RWPE1 (cell line): Measurements from ENCODE around the gene CGNL1.
A peak's percentile ranks its signal among the peaks of the same experiment; 100 is the strongest.

Source experiments
- CTCF ChIA-PET: fragments of 350-600 bp; sonication (Branson Sonifier 250); formaldehyde crosslinking; extraction: SDS; loops from one replicate; lab custom pipeline; 2021; lab: Yijun Ruan, JAX
- POLR2A ChIA-PET: fragments of 400-600 bp; formaldehyde crosslinking; extraction: SDS; loops from one replicate; lab custom pipeline; 2020; ENCODE audit warnings: antibody characterized with exemption; ENCODE audit not compliant: low non-redundant PET; lab: Yijun Ruan, JAX
- DNase-seq: peaks from one replicate; pipeline ENCODE4 v3.0.0; 2012; ENCODE audit warnings: low spot score
- H3K27ac ChIP-seq: fragments of 450-650 bp; 2 replicates; pipeline ENCODE4 v1.5.1; 2017
- TF ChIP-seq, protein P1 (sequence below): fragments of 450-650 bp; conservative IDR thresholded peaks from 2 replicates; pipeline ENCODE4 v1.5.1; 2017; ENCODE audit warnings: low read depth, mild to moderate bottlenecking

Gene CGNL1

DNA sequence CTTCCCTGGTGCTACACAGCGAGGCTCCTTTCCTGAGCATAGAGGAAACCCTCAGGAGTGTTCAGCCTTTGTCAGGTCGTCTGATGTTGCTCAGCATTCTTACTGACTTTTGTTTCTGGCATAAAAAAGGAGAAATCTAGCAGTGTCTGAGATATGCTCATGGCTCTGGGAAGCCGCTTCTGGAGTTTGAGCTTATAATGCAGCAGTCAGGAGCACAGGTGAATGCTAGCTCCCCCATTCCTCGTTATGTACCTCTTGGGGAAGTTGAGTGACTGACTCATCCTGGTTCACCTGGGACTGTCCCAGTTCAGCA, 166.2 kb downstream of the CGNL1 start:
- no peak overlapping the region for H3K27ac ChIP-seq
- DNase-seq: no peak
- ChIA-PET CTCF (interaction anchor here (0.6 to 2.2 kb wide), 15 partner anchors 9 to 276 kb away, joined by 3 to 16 read pairs (median 4); no protein-coding TSS in a partner anchor), POLR2A (no interaction called here)
- TF ChIP-seq, protein P1, sequence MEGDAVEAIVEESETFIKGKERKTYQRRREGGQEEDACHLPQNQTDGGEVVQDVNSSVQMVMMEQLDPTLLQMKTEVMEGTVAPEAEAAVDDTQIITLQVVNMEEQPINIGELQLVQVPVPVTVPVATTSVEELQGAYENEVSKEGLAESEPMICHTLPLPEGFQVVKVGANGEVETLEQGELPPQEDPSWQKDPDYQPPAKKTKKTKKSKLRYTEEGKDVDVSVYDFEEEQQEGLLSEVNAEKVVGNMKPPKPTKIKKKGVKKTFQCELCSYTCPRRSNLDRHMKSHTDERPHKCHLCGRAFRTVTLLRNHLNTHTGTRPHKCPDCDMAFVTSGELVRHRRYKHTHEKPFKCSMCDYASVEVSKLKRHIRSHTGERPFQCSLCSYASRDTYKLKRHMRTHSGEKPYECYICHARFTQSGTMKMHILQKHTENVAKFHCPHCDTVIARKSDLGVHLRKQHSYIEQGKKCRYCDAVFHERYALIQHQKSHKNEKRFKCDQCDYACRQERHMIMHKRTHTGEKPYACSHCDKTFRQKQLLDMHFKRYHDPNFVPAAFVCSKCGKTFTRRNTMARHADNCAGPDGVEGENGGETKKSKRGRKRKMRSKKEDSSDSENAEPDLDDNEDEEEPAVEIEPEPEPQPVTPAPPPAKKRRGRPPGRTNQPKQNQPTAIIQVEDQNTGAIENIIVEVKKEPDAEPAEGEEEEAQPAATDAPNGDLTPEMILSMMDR: peak; percentile 59

- 0 out of 2 replicates have a peak overlapping the region, but pooled peaks have one; percentile 2 for H3K27ac ChIP-seq
- POLR2A ChIA-PET: no interaction called here
These were observed 168.7 kb downstream of the CGNL1 start for GRCh38 chr15:57544848-57545480.

GRCh38 chr15:57545995-57546394, 169.7 kb downstream of the CGNL1 start:
- ChIA-PET CTCF (interaction anchor here (0.8 to 1.9 kb wide), 2 partner anchors 119 to 205 kb away, joined by 4 to 8 read pairs; no protein-coding TSS in a partner anchor), POLR2A (no interaction called here)
- TF ChIP-seq, protein P1: no peak
- H3K27ac ChIP-seq: no peak overlapping the region
- DNase-seq: no peak

More at GRCh38 chr15:57544848-57545480, 168.7 kb downstream of the CGNL1 start:
- CTCF ChIA-PET: interaction anchor here (0.8 to 1.9 kb wide), 4 partner anchors 15 to 241 kb away, joined by 4 to 8 read pairs (median 4); no protein-coding TSS in a partner anchor
- TF ChIP-seq, protein P1: no peak
- no peak for DNase-seq

DNA sequence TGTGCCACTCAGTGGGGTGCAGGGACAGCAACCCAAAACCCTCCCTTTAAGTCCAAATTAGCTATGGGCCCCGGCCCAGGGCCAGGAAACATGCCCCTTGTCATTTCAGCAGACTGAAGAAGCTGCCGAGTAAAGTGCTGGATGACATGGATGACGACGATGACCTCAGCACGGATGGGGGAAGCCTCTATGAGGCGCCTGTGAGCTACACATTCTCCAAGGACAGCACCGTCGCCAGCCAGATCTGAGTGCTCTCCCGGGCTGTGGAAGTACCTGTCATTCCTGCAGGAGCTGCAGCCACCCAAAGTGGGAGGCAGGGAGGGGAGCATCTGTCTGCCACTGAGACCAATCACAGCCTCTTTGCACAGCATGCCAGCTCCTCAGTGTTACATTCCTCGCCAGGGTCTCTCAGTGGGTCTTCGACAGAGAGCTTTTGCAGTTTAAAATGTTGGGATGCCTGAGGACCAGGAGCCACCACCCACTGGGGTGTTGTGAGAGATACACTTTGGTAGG, 171.0 kb downstream of the CGNL1 start:
- no peak overlapping the region for H3K27ac ChIP-seq
- ChIA-PET POLR2A (no interaction called here), CTCF (no interaction called here)
- DNase-seq: no peak
- TF ChIP-seq, protein P1: no peak

- ChIA-PET CTCF (interaction anchor here (1.0 kb wide), 1 partner anchor 208 kb away, joined by 4 read pairs; no protein-coding TSS in a partner anchor), POLR2A (no interaction called here)
- no peak for DNase-seq
- H3K27ac ChIP-seq: no peak overlapping the region
- TF ChIP-seq, protein P1: no peak
These were observed 172.0 kb downstream of the CGNL1 start for GRCh38 chr15:57548351-57548750.

- DNase-seq: no peak
- ChIA-PET POLR2A (no interaction called here), CTCF (no interaction called here)
- H3K27ac ChIP-seq: no peak overlapping the region
- TF ChIP-seq, protein P1: no peak
These were observed 172.5 kb downstream of the CGNL1 start for GRCh38 chr15:57548835-57549234.
